WI38 (cell line): ENCODE data around the gene MARCO.

Source experiments
- H3K4me3 ChIP-seq: 2 replicates; pipeline ENCODE4 v1.5.1; 2011; ENCODE audit warnings: low read depth, mild to moderate bottlenecking, control low read depth, low read length
- CTCF ChIP-seq: IDR thresholded peaks from 2 replicates; pipeline ENCODE4 v1.5.1; 2012; ENCODE audit warnings: low read depth, mild to moderate bottlenecking, control low read depth, low read length

MARCO gene

GRCh38 chr2:118914721-118915453 is 27.1 kb upstream of the MARCO start:
- no peak overlapping the region for H3K4me3 ChIP-seq
- TF ChIP-seq CTCF, result no peak

- TF ChIP-seq CTCF, result no peak
Measured at GRCh38 chr2:118918017-118918416, 24.0 kb upstream of the MARCO start.

GRCh38 chr2:118921646-118922045 is 20.3 kb upstream of the MARCO start:
- TF ChIP-seq CTCF, result no peak
- H3K4me3 ChIP-seq, result no peak overlapping the region

More at GRCh38 chr2:118918017-118918416, 24.0 kb upstream of the MARCO start:
- no peak overlapping the region for H3K4me3 ChIP-seq

GRCh38 chr2:118922254-118922653 is 19.7 kb upstream of the MARCO start:
- no peak for TF ChIP-seq CTCF
- no peak overlapping the region for H3K4me3 ChIP-seq

- no peak overlapping the region for H3K4me3 ChIP-seq
- TF ChIP-seq CTCF, result no peak
Measured at GRCh38 chr2:118923371-118923770, 18.6 kb upstream of the MARCO start.

GRCh38 chr2:118925476-118925875 is 16.5 kb upstream of the MARCO start:
- no peak for TF ChIP-seq CTCF
- H3K4me3 ChIP-seq, result no peak overlapping the region

GRCh38 chr2:118925981-118926380 is 16.0 kb upstream of the MARCO start:
- H3K4me3 ChIP-seq, result no peak overlapping the region
- no peak for TF ChIP-seq CTCF
